Gastroesophageal sphincter (tissue), 4 donors: Measurements from ENCODE around the gene C1orf159. TPM values are rescaled to one million over a fixed set of nuclear protein-coding genes. Genes with fewer than 3 reads are reported as not detected.

Experiments used
- ATAC-seq: fragments of 150-250 bp; one replicate; pipeline ENCODE4 v1.9.1; 2016; ENCODE audit warnings: mild to moderate bottlenecking, moderate library complexity
- H3K27ac ChIP-seq, 4 donors: fragments of 200-600 bp; sonication (generic) in 3 of 4; 1 replicate in 3 of 4; 2 replicates in 1 of 4; pipeline ENCODE4 v1.5.1; 2016 to 2019
- H3K27me3 ChIP-seq: fragments of 200-600 bp; sonication (generic); one replicate; pipeline ENCODE4 v1.5.1; 2019
- H3K36me3 ChIP-seq, 2 donors: fragments of 200-600 bp; sonication (generic); one replicate each; pipeline ENCODE4 v1.5.1; 2019; ENCODE audit warnings: control low read depth in 1 of 2
- H3K4me1 ChIP-seq, 3 donors: fragments of 200-600 bp; sonication (generic); 1 replicate in 2 of 3; 2 replicates in 1 of 3; pipeline ENCODE4 v1.5.1; 2016 to 2019; ENCODE audit warnings: control low read depth in 2 of 3
- H3K4me3 ChIP-seq, 2 donors: fragments of 200-600 bp; sonication (generic); one replicate each; pipeline ENCODE4 v1.5.1; 2019; ENCODE audit warnings: mild to moderate bottlenecking in 1 of 2, moderate library complexity in 1 of 2
- H3K9me3 ChIP-seq, 3 donors: fragments of 200-600 bp; sonication (generic); one replicate each; pipeline ENCODE4 v1.5.1; 2017 to 2019; ENCODE audit warnings: control low read depth in 2 of 3
- EP300 ChIP-seq: sonication (generic); formaldehyde crosslinking; IDR thresholded peaks from one replicate; pipeline ENCODE4 v1.6.1; 2017; ENCODE audit warnings: antibody characterized with exemption, mild to moderate bottlenecking
- POLR2A ChIP-seq, 2 donors: fragments of 450-650 bp; IDR thresholded peaks; one replicate each; pipeline ENCODE4 v1.6.1; 2017; ENCODE audit warnings: antibody characterized with exemption in 2 of 2, mild to moderate bottlenecking in 2 of 2, moderate library complexity in 1 of 2
- POLR2AphosphoS5 ChIP-seq: sonication (generic); formaldehyde crosslinking; IDR thresholded peaks from one replicate; pipeline ENCODE4 v1.6.1; 2017; ENCODE audit warnings: antibody characterized with exemption
- WGBS, 2 donors: methylation state at CpG; one replicate each; pipeline ENCODE4 v1.1.5; 2018; ENCODE audit warnings: low coverage in 1 of 2; 5-methylcytosine and 5-hydroxymethylcytosine counted together
- total RNA-seq, 4 donors: library from RNA; depleted of rRNA; stranded (reverse); fragments of >200 nt; gene quantifications; one replicate each; pipeline ENCODE4 v1.1.0, GENCODE V29; 2016
- TF ChIP-seq, protein P1 (sequence below), 4 experiments: fragments of 200-600 bp in 2 of 4; fragments of 450-650 bp in 2 of 4; sonication (generic) in 1 of 4; IDR thresholded peaks; one replicate each; pipeline ENCODE4 v1.5.1; 2017 to 2019; ENCODE audit warnings: antibody characterized with exemption in 4 of 4, mild to moderate bottlenecking in 2 of 4, moderate library complexity in 2 of 4

The C1orf159 gene
- total RNA-seq, 4 donors from 2014 or later, result 6.3 to 15.3 (median 9.9) TPM

DNA sequence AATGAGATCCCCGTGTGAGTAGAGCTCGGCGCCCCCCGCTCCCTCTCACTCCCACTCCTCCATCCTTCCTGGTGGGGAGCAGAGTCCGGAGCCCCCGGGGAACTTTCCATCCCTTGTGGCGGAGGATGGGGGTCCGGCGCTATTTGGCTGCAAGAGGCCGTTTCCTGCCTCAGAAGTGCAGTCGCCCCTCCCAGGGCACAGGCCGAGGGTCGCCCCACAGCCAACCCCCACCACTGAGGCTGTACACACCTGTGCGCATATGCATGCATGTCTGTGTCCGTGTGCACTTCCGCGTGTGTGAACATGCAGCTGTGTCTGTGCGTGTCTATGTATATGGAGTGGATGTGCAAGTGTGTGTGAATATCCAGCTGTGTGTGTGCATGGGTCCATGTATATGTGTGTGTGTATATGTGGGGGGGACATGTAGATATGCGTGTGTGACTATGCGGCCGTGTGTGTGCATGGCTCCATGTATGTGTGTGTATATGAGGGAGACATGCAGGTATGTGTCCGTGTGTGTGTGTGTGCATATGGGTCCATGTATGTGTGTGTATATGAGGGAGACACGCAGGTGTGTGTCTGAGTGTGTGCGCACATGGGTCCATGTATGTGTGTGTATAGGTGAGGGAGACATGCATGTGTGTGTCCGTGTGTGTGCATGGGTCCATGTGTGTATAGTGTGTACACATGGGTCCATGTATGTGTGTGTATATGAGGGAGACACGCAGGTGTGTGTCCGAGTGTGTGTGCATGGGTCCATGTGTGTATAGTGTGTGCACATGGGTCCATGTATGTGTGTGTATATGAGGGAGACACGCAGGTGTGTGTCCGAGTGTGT, 63.7 kb downstream of the C1orf159 start:
- H3K4me3 ChIP-seq, result no peak overlapping the region
- H3K36me3 ChIP-seq, result peaks cover 0 to 81% of the 10 kb centered on the region in 2 donors
- H3K9me3 ChIP-seq, result no peaks in the 10 kb centered on the region
- no peak for ATAC-seq
- H3K27ac ChIP-seq, result no peak overlapping the region
- 88 to 90% methylated on average over 2 to 17 of the region's 29 CpGs for WGBS, 2 donors
- TF ChIP-seq EP300 (no peak), POLR2AphosphoS5 (no peak), POLR2A (IDR thresholded peaks at IDR 0.05) (no peak)
- TF ChIP-seq, protein P1, sequence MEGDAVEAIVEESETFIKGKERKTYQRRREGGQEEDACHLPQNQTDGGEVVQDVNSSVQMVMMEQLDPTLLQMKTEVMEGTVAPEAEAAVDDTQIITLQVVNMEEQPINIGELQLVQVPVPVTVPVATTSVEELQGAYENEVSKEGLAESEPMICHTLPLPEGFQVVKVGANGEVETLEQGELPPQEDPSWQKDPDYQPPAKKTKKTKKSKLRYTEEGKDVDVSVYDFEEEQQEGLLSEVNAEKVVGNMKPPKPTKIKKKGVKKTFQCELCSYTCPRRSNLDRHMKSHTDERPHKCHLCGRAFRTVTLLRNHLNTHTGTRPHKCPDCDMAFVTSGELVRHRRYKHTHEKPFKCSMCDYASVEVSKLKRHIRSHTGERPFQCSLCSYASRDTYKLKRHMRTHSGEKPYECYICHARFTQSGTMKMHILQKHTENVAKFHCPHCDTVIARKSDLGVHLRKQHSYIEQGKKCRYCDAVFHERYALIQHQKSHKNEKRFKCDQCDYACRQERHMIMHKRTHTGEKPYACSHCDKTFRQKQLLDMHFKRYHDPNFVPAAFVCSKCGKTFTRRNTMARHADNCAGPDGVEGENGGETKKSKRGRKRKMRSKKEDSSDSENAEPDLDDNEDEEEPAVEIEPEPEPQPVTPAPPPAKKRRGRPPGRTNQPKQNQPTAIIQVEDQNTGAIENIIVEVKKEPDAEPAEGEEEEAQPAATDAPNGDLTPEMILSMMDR (IDR thresholded peaks at IDR 0.05), result no peak
- no peaks in the 10 kb centered on the region for H3K4me1 ChIP-seq
- H3K27me3 ChIP-seq, result peaks cover 14% of the 10 kb centered on the region

DNA sequence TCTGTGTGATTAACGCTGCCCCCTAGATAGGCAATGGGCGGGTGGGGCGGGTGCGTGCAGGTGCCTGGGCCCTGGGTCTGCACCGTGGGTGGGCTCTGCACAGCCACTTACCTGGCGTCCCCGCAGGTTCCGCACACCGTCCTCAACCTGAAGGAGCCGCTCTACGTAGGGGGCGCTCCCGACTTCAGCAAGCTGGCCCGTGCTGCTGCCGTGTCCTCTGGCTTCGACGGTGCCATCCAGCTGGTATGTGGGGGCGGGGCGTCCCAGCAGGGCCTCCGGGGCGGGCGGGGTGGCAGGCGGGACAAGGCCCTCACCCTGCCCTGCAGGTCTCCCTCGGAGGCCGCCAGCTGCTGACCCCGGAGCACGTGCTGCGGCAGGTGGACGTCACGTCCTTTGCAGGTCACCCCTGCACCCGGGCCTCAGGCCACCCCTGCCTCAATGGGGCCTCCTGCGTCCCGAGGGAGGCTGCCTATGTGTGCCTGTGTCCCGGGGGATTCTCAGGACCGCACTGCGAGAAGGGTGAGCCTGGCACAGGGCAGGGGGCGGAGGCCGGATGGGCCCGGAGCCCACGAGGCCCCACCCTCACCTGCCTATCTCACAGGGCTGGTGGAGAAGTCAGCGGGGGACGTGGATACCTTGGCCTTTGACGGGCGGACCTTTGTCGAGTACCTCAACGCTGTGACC, 64.6 kb downstream of the C1orf159 start:
- Histone ChIP-seq H3K27ac (no peak overlapping the region), H3K36me3 (peaks cover 0 to 91% of the 10 kb centered on the region in 2 donors), H3K27me3 (peaks cover 5% of the 10 kb centered on the region), H3K4me3 (no peak overlapping the region), H3K4me1 (no peaks in the 10 kb centered on the region), H3K9me3 (no peaks in the 10 kb centered on the region)
- WGBS, 2 donors, result 91% methylated on average over 6 of the region's 46 CpGs; no CpG with 5 or more reads in 1 of the 2 donors
- TF ChIP-seq, protein P1 (IDR thresholded peaks at IDR 0.05), result no peak
- TF ChIP-seq EP300 (no peak), POLR2AphosphoS5 (no peak), POLR2A (IDR thresholded peaks at IDR 0.05) (no peak)
- no peak for ATAC-seq

DNA sequence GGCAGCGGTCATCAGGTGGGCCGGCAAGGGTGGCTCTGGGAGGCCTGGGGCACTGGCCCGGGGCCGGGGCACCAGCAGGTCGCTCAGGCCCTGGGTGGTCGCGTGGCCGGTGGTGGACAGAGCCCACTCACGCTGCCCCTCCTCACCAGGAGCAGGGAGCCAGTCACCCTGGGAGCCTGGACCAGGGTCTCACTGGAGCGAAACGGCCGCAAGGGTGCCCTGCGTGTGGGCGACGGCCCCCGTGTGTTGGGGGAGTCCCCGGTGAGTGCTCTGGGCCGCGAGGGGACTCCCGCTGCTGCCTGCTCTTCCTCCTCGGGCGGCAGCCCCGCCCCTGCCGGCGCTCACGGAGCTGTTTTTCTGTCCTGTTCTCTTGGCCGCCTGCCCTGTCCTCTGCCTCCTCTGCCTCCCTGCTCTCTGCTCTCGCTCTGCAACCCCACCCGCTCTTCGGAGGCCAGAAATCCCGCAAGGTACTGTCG, 65.3 kb downstream of the C1orf159 start:
- no peaks in the 10 kb centered on the region for H3K9me3 ChIP-seq
- WGBS, 2 donors, result 88 to 100% methylated on average over 3 to 20 of the region's 32 CpGs
- H3K27me3 ChIP-seq, result no peaks in the 10 kb centered on the region
- no peak for TF ChIP-seq POLR2A (IDR thresholded peaks at IDR 0.05)
- no peak for TF ChIP-seq EP300
- no peak for TF ChIP-seq POLR2AphosphoS5
- TF ChIP-seq, protein P1 (IDR thresholded peaks at IDR 0.05), result no peak
- ATAC-seq, result no peak
- H3K36me3 ChIP-seq, result peaks cover 0 to 97% of the 10 kb centered on the region in 2 donors
- no peaks in the 10 kb centered on the region for H3K4me1 ChIP-seq
- no peak overlapping the region for H3K4me3 ChIP-seq
- no peak overlapping the region for H3K27ac ChIP-seq

DNA sequence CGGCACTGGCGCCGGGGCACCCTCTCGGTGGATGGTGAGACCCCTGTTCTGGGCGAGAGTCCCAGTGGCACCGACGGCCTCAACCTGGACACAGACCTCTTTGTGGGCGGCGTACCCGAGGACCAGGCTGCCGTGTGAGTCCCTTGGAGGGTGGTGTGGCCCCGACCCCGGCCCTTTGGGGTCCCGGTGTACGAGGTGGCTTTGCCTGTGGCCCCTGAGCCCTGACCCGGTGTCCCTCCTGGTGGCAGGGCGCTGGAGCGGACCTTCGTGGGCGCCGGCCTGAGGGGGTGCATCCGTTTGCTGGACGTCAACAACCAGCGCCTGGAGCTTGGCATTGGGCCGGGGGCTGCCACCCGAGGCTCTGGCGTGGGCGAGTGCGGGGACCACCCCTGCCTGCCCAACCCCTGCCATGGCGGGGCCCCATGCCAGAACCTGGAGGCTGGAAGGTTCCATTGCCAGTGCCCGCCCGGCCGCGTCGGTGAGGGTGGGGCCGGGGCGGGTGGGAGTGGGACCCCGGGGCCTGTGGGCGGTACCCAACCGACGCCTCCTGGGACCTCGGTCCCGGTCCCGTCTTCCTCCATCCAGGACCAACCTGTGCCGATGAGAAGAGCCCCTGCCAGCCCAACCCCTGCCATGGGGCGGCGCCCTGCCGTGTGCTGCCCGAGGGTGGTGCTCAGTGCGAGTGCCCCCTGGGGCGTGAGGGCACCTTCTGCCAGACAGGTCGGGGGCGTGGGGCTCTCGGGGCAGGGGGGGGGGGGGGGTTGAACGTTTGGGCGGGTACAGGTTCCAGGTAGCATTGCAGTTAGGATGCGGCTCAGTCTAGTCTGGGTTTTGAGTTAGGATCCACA, 66.3 kb downstream of the C1orf159 start:
- Histone ChIP-seq H3K27me3 (no peaks in the 10 kb centered on the region), H3K27ac (no peak overlapping the region), H3K9me3 (no peaks in the 10 kb centered on the region), H3K36me3 (peaks cover 0 to 97% of the 10 kb centered on the region in 2 donors), H3K4me1 (no peaks in the 10 kb centered on the region), H3K4me3 (no peak overlapping the region)
- no peak for TF ChIP-seq POLR2AphosphoS5
- TF ChIP-seq, protein P1 (IDR thresholded peaks at IDR 0.05), result no peak
- TF ChIP-seq POLR2A (IDR thresholded peaks at IDR 0.05), result no peak
- no CpG with 5 or more reads among the region's 57 CpGs for WGBS, 2 donors
- no peak for ATAC-seq
